Raji (cell line): ENCODE data around the gene BRD1.

Experiments used
- POLR2A ChIP-seq: IDR thresholded peaks from 2 replicates; pipeline ENCODE4 v1.6.1; 2011; ENCODE audit warnings: low read depth, low read length, control low read depth; ENCODE audit not compliant: insufficient read depth

The BRD1 gene

GRCh38 chr22:49856766-49857618 is 29.3 kb upstream of the BRD1 start:
- TF ChIP-seq POLR2A, result no peak

GRCh38 chr22:49856343-49856742 is 28.7 kb upstream of the BRD1 start:
- no peak for TF ChIP-seq POLR2A

- TF ChIP-seq POLR2A, result no peak
Observed at GRCh38 chr22:49855251-49855911, 27.7 kb upstream of the BRD1 start.

GRCh38 chr22:49853981-49854831 is 26.5 kb upstream of the BRD1 start:
- no peak for TF ChIP-seq POLR2A

- TF ChIP-seq POLR2A, result peak; percentile 84
Observed at GRCh38 chr22:49852898-49853894, 25.5 kb upstream of the BRD1 start, which contains the start of gene ZBED4. TSS of gene ZBED4 (plus strand) at chr22:49853844. CDS start at chr22:49883663, 29,819 bp downstream.

GRCh38 chr22:49850959-49851802 is 23.5 kb upstream of the BRD1 start:
- TF ChIP-seq POLR2A, result no peak

- TF ChIP-seq POLR2A, result no peak
Observed at GRCh38 chr22:49850021-49850911, 22.6 kb upstream of the BRD1 start.

GRCh38 chr22:49849161-49850020 is 21.7 kb upstream of the BRD1 start:
- TF ChIP-seq POLR2A, result no peak

GRCh38 chr22:49848690-49849160 is 21.1 kb upstream of the BRD1 start:
- no peak for TF ChIP-seq POLR2A

- TF ChIP-seq POLR2A, result no peak
Observed at GRCh38 chr22:49847751-49848689, 20.3 kb upstream of the BRD1 start.
